Measurements from ENCODE around the gene NADSYN1. TPM values are rescaled to one million over a fixed set of nuclear protein-coding genes. Genes with fewer than 3 reads are reported as not detected.

Gene NADSYN1
- polyA plus RNA-seq, 3 donors: 44.1 to 162 (median 44.8) TPM

DNA sequence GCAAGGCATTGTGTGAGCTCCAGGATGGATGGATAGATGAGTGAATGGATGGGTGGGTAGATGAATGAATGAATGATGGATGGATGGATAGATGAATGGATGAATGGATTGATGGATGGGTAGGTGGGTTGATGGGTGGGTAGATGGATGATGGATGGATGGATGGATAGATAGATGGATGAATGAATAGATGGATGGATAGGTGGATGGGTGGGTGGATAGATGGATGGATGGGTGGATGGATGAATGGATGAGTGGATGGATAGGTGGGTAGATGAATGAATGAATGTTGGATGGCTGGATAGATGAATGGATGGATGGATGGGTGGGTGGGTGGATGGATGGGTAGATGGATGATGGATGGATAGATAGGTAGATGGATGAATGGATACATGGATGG, 38.4 kb upstream of the NADSYN1 start:
- no peak for TF ChIP-seq CTCF (IDR thresholded peaks at IDR 0.05)
- no peaks in the 10 kb centered on the region for H4K20me1 ChIP-seq (ENCODE audit: insufficient read depth, low read length)
- no peak overlapping the region for H3K4me3 ChIP-seq (replicated peaks in 1 of 3; ENCODE audit: low read depth in 2 of 3, low read length in 3 of 3)
- intact Hi-C loops (cut with micrococcal nuclease): no loop called here
- H3K4me1 ChIP-seq (ENCODE audit: control insufficient read depth in 1 of 2, insufficient read depth in 2 of 2, low read length in 2 of 2): no peaks in the 10 kb centered on the region
- H2AFZ ChIP-seq (ENCODE audit: insufficient read depth, low read depth, low read length, poor library complexity, severe bottlenecking): no peak overlapping the region
- no peak overlapping the region for H3K27ac ChIP-seq (ENCODE audit: low read depth in 1 of 2, low read length in 2 of 2)
- no peaks in the 10 kb centered on the region for H3K27me3 ChIP-seq (ENCODE audit: control insufficient read depth in 2 of 2, insufficient read depth in 2 of 2, low read length in 2 of 2)
- no peak for DNase-seq
- no peaks in the 10 kb centered on the region for H3K36me3 ChIP-seq (replicated peaks in 1 of 2; ENCODE audit: control insufficient read depth in 1 of 2, insufficient read depth in 2 of 2, low read length in 2 of 2)
- Mint-ChIP-seq H3K4me3 (no peak overlapping the region), H3K4me1 (no peaks in the 10 kb centered on the region), H3K36me3 (no peaks in the 10 kb centered on the region), H3K27ac (no peak overlapping the region), H3K27me3 (ENCODE audit: low read depth in 3 of 3) (peaks cover 5 to 16% (median 6%) of the 10 kb centered on the region in 3 donors), H3K9me3 (peaks cover 0 to 7% (median 2%) of the 10 kb centered on the region in 7 donors)
- no peaks in the 10 kb centered on the region for H3K9me3 ChIP-seq (replicated peaks in 1 of 2; ENCODE audit: control insufficient read depth in 1 of 2, insufficient read depth in 1 of 2, low read length in 2 of 2)
- H3K4me2 ChIP-seq (replicated peaks; ENCODE audit: extremely low read depth, low read length, poor library complexity, severe bottlenecking): no peak overlapping the region
- no peak overlapping the region for H3K9ac ChIP-seq (ENCODE audit: insufficient read depth, low read length, poor library complexity, severe bottlenecking)
- no peaks in the 10 kb centered on the region for H3K79me2 ChIP-seq (ENCODE audit: insufficient read depth, low read length)

- Histone ChIP-seq H2AFZ (ENCODE audit: insufficient read depth, low read depth, low read length, poor library complexity, severe bottlenecking) (no peak overlapping the region), H3K79me2 (ENCODE audit: insufficient read depth, low read length) (no peaks in the 10 kb centered on the region), H3K27ac (ENCODE audit: low read depth in 1 of 2, low read length in 2 of 2) (no peak overlapping the region), H3K27me3 (ENCODE audit: control insufficient read depth in 2 of 2, insufficient read depth in 2 of 2, low read length in 2 of 2) (no peaks in the 10 kb centered on the region), H3K4me3 (replicated peaks in 1 of 3; ENCODE audit: low read depth in 2 of 3, low read length in 3 of 3) (no peak overlapping the region), H3K9me3 (replicated peaks in 1 of 2; ENCODE audit: control insufficient read depth in 1 of 2, insufficient read depth in 1 of 2, low read length in 2 of 2) (no peaks in the 10 kb centered on the region), H4K20me1 (ENCODE audit: insufficient read depth, low read length) (no peaks in the 10 kb centered on the region), H3K9ac (ENCODE audit: insufficient read depth, low read length, poor library complexity, severe bottlenecking) (no peak overlapping the region), H3K36me3 (replicated peaks in 1 of 2; ENCODE audit: control insufficient read depth in 1 of 2, insufficient read depth in 2 of 2, low read length in 2 of 2) (no peaks in the 10 kb centered on the region), H3K4me1 (ENCODE audit: control insufficient read depth in 1 of 2, insufficient read depth in 2 of 2, low read length in 2 of 2) (no peaks in the 10 kb centered on the region), H3K4me2 (replicated peaks; ENCODE audit: extremely low read depth, low read length, poor library complexity, severe bottlenecking) (no peak overlapping the region)
- WGBS (ENCODE audit: insufficient coverage): 90% methylated on average over 4 of the region's 8 CpGs
- Mint-ChIP-seq H3K4me3 (no peak overlapping the region), H3K4me1 (peaks cover 4% of the 10 kb centered on the region), H3K27me3 (ENCODE audit: low read depth in 3 of 3) (peaks cover 0 to 9% (median 6%) of the 10 kb centered on the region in 3 donors), H3K27ac (no peak overlapping the region), H3K36me3 (no peaks in the 10 kb centered on the region), H3K9me3 (peaks cover 0 to 5% (median 0%) of the 10 kb centered on the region in 7 donors)
- intact Hi-C loops (cut with micrococcal nuclease): no loop called here
- no peak for DNase-seq
- no peak for TF ChIP-seq CTCF (IDR thresholded peaks at IDR 0.05)
These were observed 34.4 kb upstream of the NADSYN1 start for GRCh38 chr11:71418643-71419042.

All from CD14-positive monocyte (primary cell).